Bronchial epithelial cell (primary cell): ENCODE data around the gene BOLA2. TPM values are rescaled to one million over a fixed set of nuclear protein-coding genes. Genes with fewer than 3 reads are reported as not detected.
"Not testable (repeated sequence)": the region's sequence is repeated elsewhere in the genome, so short reads cannot be mapped to it uniquely, and the experiment has no call there.

Experiments
- DNase-seq: peaks from one replicate; pipeline ENCODE4 v3.0.0-alpha.2; 2010; ENCODE audit warnings: low read depth
- FAIRE-seq: peaks from 2 replicates; lab custom pipeline; 2011; peaks lifted over from hg19 to GRCh38; lab: Jason Lieb, UNC
- H3K27me3 ChIP-seq: 2 replicates; pipeline ENCODE4 v1.5.1; 2011; ENCODE audit warnings: low read length; ENCODE audit not compliant: control insufficient read depth, insufficient read depth
- H3K36me3 ChIP-seq: 2 replicates; pipeline ENCODE4 v1.5.1; 2011; ENCODE audit warnings: low read length; ENCODE audit not compliant: control insufficient read depth, insufficient read depth
- H3K4me3 ChIP-seq: 2 replicates; pipeline ENCODE4 v1.5.1; 2011; ENCODE audit warnings: mild to moderate bottlenecking, low read depth, low read length, control low read depth
- CTCF ChIP-seq: IDR thresholded peaks from 2 replicates; pipeline ENCODE4 v1.5.1; 2011; ENCODE audit warnings: mild to moderate bottlenecking, moderate library complexity, low read length, control low read depth, inconsistent platforms; ENCODE audit not compliant: insufficient read depth, severe bottlenecking
- total RNA-seq: library from RNA; depleted of rRNA; stranded (reverse); fragments of >200 nt; gene quantifications from 2 replicates; pipeline ENCODE4 v1.2.1, GENCODE V29; 2014

BOLA2 gene
- total RNA-seq, result 25.3 and 84.0 TPM in 2 replicates

- DNase-seq, H3K27me3 ChIP-seq, H3K4me3 ChIP-seq, H3K36me3 ChIP-seq: not testable (repeated sequence)
- peak; percentile 97 for FAIRE-seq
These were observed at the start of gene BOLA2, which contains the start of gene SLX1B for GRCh38 chr16:29454269-29454668. BOLA2 (minus strand) TSS chr16:29454351; CDS start chr16:29454253, 98 bp downstream. SLX1B (plus strand) TSS chr16:29454533.

GRCh38 chr16:29482276-29482675 lies 28.1 kb upstream of the BOLA2 start:
- not testable (repeated sequence) for DNase-seq, H3K4me3 ChIP-seq, FAIRE-seq, H3K36me3 ChIP-seq, H3K27me3 ChIP-seq

GRCh38 chr16:29472065-29472464 lies 17.9 kb upstream of the BOLA2 start:
- H3K36me3 ChIP-seq, H3K4me3 ChIP-seq, H3K27me3 ChIP-seq, DNase-seq, FAIRE-seq: not testable (repeated sequence)

- not testable (repeated sequence) for H3K36me3 ChIP-seq, FAIRE-seq, H3K27me3 ChIP-seq, H3K4me3 ChIP-seq, DNase-seq
- TF ChIP-seq CTCF, result peak; percentile 15
These were observed 15.5 kb upstream of the BOLA2 start for GRCh38 chr16:29469660-29470059.

- H3K36me3 ChIP-seq, FAIRE-seq, H3K27me3 ChIP-seq, H3K4me3 ChIP-seq, DNase-seq: not testable (repeated sequence)
These were observed 13.7 kb upstream of the BOLA2 start for GRCh38 chr16:29467654-29468366.

- H3K27me3 ChIP-seq, DNase-seq, FAIRE-seq, H3K4me3 ChIP-seq, H3K36me3 ChIP-seq: not testable (repeated sequence)
These were observed 12.8 kb upstream of the BOLA2 start for GRCh38 chr16:29466904-29467303.

GRCh38 chr16:29465985-29466824 lies 12.1 kb upstream of the BOLA2 start:
- not testable (repeated sequence) for DNase-seq, H3K4me3 ChIP-seq, FAIRE-seq

GRCh38 chr16:29460647-29461030 lies 6.5 kb upstream of the BOLA2 start:
- H3K4me3 ChIP-seq, H3K36me3 ChIP-seq, H3K27me3 ChIP-seq, FAIRE-seq, DNase-seq: not testable (repeated sequence)

More at GRCh38 chr16:29465985-29466824, 12.1 kb upstream of the BOLA2 start:
- H3K27me3 ChIP-seq, H3K36me3 ChIP-seq: not testable (repeated sequence)

- DNase-seq, H3K36me3 ChIP-seq, H3K27me3 ChIP-seq, H3K4me3 ChIP-seq, FAIRE-seq: not testable (repeated sequence)
These were observed 5.8 kb upstream of the BOLA2 start, which contains the start of gene SULT1A4 for GRCh38 chr16:29459706-29460646. SULT1A4 (plus strand) TSS chr16:29459913; CDS start chr16:29461386, 1,473 bp downstream.

GRCh38 chr16:29457660-29458059 lies 3.5 kb upstream of the BOLA2 start:
- not testable (repeated sequence) for DNase-seq, H3K27me3 ChIP-seq, H3K4me3 ChIP-seq, FAIRE-seq, H3K36me3 ChIP-seq

- H3K27me3 ChIP-seq, H3K4me3 ChIP-seq, FAIRE-seq, DNase-seq, H3K36me3 ChIP-seq: not testable (repeated sequence)
These were observed 677 bp upstream of the BOLA2 start for GRCh38 chr16:29454828-29455227.

GRCh38 chr16:29453754-29454153 lies 397 bp downstream of the BOLA2 start:
- not testable (repeated sequence) for H3K27me3 ChIP-seq, FAIRE-seq, H3K4me3 ChIP-seq, DNase-seq, H3K36me3 ChIP-seq
